Globus pallidus (tissue), 1 donor: Measurements from ENCODE around the gene SH3TC1.

Source experiments
- DNase-seq: peaks from one replicate; pipeline ENCODE4 v3.0.0-alpha.2; 2015; ENCODE audit warnings: low spot score

The SH3TC1 gene

DNA sequence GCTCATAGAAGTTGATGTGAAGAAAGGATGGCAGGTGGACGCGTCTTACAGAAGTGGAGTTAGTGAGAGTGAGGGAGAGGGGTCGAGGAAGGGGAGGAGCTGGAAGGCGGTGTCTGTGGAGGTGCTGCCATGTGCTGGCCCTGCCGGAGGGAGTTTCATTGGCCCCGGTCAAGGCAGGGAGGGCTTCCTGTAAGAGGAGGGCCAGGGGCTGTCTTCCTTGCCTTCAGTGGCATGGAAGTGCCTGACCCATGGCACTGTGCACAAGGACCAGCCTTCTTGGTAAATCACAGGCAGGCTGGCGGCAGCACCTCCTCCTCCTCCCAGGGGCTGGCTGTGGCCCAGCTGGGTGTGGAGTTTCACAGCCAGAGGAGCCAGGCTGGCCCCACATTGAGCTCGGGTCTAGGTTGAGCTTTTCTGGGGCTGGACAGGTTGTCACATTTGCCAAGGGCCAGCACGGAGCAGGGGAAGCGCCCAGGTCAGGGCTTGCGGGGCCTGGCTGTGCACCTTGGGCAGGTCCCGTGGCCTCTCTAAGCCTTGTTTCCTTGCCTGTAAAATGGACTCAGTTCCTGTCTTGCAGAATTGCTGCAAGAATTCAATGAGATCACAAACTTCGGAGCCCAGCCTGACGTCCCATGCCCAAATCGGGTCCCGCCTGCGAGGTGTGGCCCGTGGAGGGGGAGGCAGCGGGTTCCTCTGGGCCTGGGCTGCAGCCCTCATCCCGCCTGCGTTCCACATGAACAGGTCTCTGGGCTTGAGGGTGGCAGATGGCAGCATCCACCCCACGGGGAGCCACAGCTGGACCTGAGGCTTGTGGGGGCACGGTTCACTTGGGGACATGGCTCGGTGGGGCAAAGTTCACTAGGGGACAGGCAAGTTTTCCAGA lies 77.5 kb downstream of the SH3TC1 start:
- no peak for DNase-seq

- no peak for DNase-seq
These were observed 78.4 kb downstream of the SH3TC1 start for GRCh38 chr4:8277356-8278008.

GRCh38 chr4:8278009-8278395 lies 78.9 kb downstream of the SH3TC1 start:
- DNase-seq, result no peak

DNA sequence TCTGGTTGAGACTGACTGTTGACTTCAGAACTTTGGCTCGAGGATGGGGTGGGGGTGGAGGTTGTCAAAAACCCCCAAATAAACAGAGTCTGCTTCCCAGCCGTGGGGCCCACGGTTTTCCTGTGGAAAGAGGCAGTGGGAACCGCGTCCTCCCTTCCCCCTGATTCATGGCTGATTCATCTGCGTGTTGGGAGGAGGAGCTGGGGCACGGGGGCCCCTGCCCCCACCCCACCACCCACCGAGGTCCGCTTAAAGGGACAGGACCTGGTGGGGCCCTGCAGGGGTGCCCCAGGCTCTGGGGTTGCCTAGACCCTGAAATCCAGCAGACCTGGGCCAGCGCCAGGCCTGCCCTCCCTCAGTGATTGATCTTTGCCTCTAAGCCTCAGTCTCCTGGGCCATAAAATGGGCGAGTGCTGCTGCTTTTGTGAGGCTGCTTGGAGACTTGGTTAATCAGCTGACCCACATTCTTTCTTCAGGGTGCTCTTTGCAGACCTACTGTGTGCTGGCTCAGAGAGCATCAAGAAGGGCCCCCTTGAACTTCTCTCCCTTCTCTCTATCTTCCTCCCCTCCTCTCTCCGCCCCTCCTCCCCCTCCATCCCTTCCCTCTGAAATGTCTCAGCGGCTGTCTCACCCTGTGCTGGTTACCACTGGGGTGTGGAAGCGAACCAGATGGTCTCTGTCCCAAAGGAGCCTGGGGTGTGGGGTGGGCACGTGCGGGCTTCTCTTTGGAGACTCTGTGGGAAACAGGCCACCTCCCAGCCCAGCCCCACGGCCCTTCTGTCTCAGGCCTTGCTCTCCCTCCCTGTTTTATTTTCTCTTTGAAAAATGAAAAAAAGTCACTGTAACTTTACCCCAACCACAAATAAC lies 79.6 kb downstream of the SH3TC1 start:
- DNase-seq, result no peak

GRCh38 chr4:8279321-8280157 lies 80.4 kb downstream of the SH3TC1 start:
- DNase-seq, result no peak

GRCh38 chr4:8280158-8280875 lies 81.2 kb downstream of the SH3TC1 start:
- no peak for DNase-seq

DNA sequence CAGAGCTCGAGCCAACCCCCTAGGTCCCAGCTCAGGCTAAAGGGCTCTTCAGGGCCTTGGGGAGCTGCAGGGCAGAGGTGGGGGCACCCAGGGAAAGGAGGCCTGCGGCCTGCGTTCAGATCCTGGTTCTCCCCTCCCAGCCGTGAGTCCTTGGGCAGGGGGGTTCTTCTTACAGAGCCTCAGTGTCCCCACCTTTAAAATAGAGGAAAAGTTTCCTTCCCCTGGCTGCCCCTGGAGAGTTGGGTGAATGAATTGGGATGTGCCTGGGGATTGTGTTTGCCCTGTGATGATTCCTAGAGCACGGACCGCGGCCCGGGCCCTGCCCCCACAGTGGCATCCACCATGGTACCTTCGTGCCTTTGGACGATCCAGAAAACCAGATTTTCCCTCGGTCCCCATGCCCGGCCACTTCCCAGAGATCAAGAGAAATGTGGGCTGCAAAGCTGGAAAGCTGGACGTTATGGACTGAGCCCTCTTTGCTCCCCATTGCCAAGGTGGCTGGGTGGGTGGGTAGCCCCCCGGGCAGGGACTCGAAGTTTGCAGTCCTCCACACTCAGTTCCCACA lies 81.9 kb downstream of the SH3TC1 start:
- no peak for DNase-seq

- DNase-seq, result no peak
These were observed 82.5 kb downstream of the SH3TC1 start for GRCh38 chr4:8281519-8282133.

GRCh38 chr4:8282134-8282641 lies 83.1 kb downstream of the SH3TC1 start:
- DNase-seq, result no peak

GRCh38 chr4:8282742-8283141 lies 83.7 kb downstream of the SH3TC1 start:
- DNase-seq, result no peak

- DNase-seq, result no peak
These were observed 84.1 kb downstream of the SH3TC1 start for GRCh38 chr4:8283161-8283560.

DNA sequence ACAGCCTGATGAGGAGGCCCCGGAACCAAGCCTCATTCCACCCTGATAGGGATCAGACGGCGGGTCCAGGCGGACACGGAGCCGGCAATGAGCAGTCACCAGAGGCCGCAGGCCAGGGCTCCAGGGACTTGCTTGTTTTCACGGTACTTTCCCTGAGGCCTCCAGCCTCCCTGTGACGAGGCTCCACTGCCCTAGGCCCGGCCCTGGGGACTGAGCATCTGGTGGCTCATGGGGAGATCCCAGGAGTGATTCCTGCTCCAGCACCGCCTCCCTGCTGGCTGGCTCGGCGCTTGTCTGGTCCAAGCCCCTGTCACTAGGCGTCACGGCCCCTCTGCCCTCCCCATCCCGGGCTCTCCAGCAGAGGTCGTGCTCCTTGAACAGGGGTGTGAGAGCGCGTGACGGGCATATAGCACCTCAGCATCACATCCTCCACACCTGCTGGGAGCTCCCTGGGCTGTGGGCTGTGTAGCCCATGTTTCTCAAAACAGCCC lies 84.6 kb downstream of the SH3TC1 start:
- DNase-seq, result no peak

DNA sequence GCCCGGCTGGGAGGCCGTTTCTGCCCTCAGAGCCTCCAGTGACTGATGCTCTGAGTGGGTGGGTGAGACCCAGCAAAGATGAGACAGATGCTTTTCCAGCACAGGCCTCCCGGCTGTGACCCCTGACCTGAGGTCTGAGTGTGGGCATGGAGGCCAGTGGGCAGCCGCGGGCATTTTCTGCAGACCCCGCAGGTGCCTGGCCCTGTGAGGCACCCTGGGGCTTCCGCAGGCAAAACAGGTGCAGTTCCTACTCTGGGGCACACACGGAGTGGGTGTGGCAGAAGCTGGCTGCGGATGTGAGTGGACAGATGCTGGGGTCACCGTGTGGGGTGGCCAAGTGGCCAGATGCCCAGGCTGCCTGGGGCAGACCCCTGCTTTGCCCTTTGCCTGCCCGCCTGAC lies 85.3 kb downstream of the SH3TC1 start:
- no peak for DNase-seq

DNA sequence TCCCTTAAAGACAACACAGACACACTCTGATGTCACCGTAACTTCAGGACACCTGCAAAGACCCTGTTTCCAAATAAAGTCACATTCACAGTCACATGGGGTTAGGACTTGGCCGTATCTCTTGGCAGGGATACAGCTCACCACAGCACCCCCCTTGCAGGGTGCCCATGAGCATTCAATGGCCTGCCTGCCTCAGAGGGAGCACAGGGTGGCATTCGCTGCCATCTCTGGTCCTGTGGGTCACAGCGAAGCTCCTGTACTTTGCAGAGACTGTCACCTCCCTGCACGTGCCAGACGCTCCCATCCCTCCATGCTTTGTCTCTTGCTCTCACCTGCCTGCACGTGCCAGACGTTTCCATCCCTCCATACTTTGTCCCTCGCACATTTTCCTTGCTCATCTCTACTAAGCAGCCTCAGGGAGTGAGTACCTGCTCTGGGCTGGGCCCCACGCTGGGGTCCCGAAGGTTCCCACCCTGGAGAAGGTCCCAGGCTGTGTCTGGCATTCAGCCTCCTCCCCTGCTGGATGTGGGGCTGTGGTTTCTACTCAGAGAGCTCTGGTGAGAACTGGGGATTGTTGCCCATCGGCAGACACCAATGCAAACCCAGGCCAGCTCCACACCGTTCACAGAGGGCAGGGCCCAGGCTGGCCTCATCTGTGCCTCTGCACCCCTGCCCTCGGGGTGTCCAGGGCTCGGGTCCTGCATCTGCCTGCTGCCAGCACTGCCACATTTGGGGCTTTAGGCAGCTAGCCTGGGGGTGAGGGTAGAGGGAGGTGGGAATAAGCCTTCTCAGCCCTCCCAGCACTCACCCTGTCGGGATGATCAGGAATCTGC lies 86.3 kb downstream of the SH3TC1 start:
- no peak for DNase-seq

- DNase-seq, result no peak
These were observed 87.1 kb downstream of the SH3TC1 start for GRCh38 chr4:8285976-8286718.

DNA sequence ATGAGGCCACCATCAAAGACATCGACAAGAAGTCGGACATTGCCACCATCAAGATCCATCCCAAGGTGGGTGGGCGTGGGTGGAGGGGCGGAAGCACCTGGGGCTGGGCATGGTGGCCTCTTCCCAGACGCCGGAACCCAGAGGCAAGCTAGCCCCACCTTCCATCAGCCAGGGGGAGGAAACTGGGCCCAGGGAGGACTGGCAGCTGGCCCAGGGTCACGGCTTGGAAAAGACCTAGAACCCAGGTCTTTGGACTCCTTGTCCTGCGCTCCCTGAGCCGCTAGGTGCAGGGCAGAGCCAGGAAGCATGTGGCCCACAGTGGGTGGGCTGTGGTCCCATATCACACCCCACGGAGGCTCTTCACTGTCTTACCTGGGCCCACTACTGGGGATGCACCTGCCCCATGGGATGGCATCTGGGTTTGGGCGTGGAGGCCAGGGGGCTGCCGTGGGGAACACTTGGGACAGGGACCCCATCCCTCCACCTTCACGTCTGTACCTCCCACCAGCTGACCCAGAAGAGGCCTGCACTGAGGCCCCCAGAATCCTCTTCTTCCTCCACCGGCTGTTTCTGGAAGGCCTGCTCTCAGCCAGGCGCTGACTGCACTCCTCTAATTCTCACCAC lies 87.7 kb downstream of the SH3TC1 start:
- no peak for DNase-seq
